K562 (cell line): ENCODE results near the gene SHB. TPM values are rescaled to one million over a fixed set of nuclear protein-coding genes. Genes with fewer than 3 reads are reported as not detected.

Experiments used
- FOXK2 ChIP-seq, 2 experiments: fragments of 450-650 bp; IDR thresholded peaks in 1 of 2; conservative IDR thresholded peaks in 1 of 2; 2 replicates each; pipeline ENCODE4 v1.6.1; 2016; ENCODE audit warnings: low read depth in 2 of 2, mild to moderate bottlenecking in 1 of 2
- ILF3 ChIP-seq: fragments of 450-650 bp; IDR thresholded peaks from 2 replicates; pipeline ENCODE4 v1.6.1; 2018; ENCODE audit warnings: antibody characterized with exemption, mild to moderate bottlenecking, moderate library complexity, borderline replicate concordance
- KLF6 ChIP-seq: fragments of 250-450 bp; sonication (Bioruptor Pico); IDR thresholded peaks from 2 replicates; pipeline ENCODE4 v1.4.0; 2020; ENCODE audit warnings: mild to moderate bottlenecking, moderate library complexity, borderline replicate concordance
- NCOA6 ChIP-seq: fragments of 450-650 bp; IDR thresholded peaks from 2 replicates; pipeline ENCODE4 v1.6.1; 2017; ENCODE audit warnings: mild to moderate bottlenecking
- NR4A1 ChIP-seq, 2 experiments: fragments of 250-450 bp in 1 of 2; fragments of 450-650 bp in 1 of 2; sonication (Bioruptor Pico) in 1 of 2; IDR thresholded peaks; 2 replicates each; pipeline versions ENCODE4 v1.4.0 to v1.6.1; 2016 to 2020; ENCODE audit warnings: mild to moderate bottlenecking in 2 of 2, missing compliant biosample characterization in 1 of 2, missing genetic modification characterization in 1 of 2, moderate library complexity in 1 of 2
- STAT5A ChIP-seq: IDR thresholded peaks from 2 replicates; pipeline ENCODE4 v1.6.1; 2012; ENCODE audit warnings: low read length, inconsistent platforms, borderline replicate concordance
- ZNF124 ChIP-seq: sonication (generic); formaldehyde crosslinking; IDR thresholded peaks from 2 replicates; pipeline ENCODE4 v1.8.1; 2022; ENCODE audit warnings: missing genetic modification reagents
- polyA plus RNA-seq, 8 experiments: library from polyadenylated mRNA; depleted of rRNA in 4 of 8; stranded (reverse) in 5 of 8; unstranded in 3 of 8; fragments of >200 nt; fragmentation: Nextera tagmentation in 2 of 8; fragmentation: Illumina TruSeq in 1 of 8; extraction: Ambion mirVana in 2 of 8; extraction: Trizol in 1 of 8; gene quantifications; 2 replicates each; pipeline versions ENCODE4 v1.2.1 to v1.2.3, GENCODE V29; 2011 to 2014; ENCODE audit warnings: inconsistent platforms in 1 of 8, missing spikeins in 1 of 8
- total RNA-seq, 7 experiments: library from RNA; depleted of rRNA in 6 of 7; stranded (reverse); fragments of >200 nt in 6 of 7; fragmentation: Illumina TruSeq in 2 of 7; extraction: Trizol in 2 of 7; gene quantifications; 2 replicates each; pipeline versions ENCODE4 v1.2.1 to v1.2.3, GENCODE V29; 2011 to 2021; ENCODE audit warnings: low replicate concordance in 1 of 7
- TF ChIP-seq, protein P1 (sequence below), 2 experiments: fragments of 450-650 bp; formaldehyde crosslinking in 1 of 2; IDR thresholded peaks; 2 replicates each; pipeline versions ENCODE4 v1.4.0 to v1.6.1; 2014 to 2020; ENCODE audit warnings: mild to moderate bottlenecking in 2 of 2, borderline replicate concordance in 1 of 2, low read depth in 1 of 2
- TF ChIP-seq, protein P2 (sequence below): fragments of 150-350 bp; IDR thresholded peaks from 2 replicates; pipeline ENCODE4 v1.6.1; 2014; ENCODE audit warnings: low read depth, mild to moderate bottlenecking, low read length, borderline replicate concordance
- TF ChIP-seq, protein P3 (sequence below): fragments of 450-650 bp; formaldehyde crosslinking; IDR thresholded peaks from 2 replicates; pipeline ENCODE4 v1.4.0; 2022; ENCODE audit warnings: missing genetic modification characterization

Gene SHB
- total and polyA plus RNA-seq, 9 of the 15 experiments (the other 6 are each of a cell fraction or from before 2014, with no cell fraction given): 0.78 to 16.0 (median 5.3) TPM

DNA sequence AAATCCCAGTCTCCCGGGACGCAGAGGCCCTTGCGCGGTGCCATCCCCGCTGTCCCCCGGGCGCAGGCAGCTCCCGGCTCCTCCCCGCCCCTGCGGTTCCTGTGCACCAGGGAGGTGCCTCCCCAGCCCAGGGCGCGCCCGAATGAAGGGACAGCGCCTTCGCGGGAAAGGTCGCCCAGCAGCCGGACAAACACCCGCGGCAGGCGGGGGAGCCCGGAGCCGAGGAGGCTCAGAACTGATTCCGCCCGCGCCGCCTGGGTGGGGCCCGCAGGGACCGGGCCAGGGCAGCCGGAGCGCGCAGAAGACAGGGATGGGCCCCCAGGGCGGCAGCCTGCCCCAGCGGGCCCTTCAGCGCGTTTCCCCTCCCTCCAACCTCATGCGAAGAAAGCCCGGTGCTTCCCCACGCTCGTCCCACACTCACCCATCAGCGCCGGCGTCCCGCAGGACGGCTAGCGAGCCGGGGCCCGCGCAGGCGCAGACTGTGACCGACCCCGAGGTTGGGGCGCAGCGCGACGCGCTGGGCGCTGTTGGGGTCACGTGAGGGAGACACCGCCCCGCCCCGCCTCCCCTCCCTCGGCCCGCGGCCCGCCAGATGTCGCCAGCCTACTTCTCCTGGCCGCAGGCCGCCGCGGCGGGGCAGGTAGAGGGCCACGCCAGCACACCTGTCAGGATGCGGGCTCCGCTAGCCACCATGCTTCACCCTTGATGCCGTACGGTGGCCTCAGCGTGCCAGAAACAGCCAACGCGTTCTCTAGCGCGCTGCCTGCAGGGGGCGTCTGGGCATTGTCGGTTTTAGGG is 165.2 kb downstream of the SHB start, which contains the start of gene SLC25A51 (continued):
- TF ChIP-seq, protein P1, sequence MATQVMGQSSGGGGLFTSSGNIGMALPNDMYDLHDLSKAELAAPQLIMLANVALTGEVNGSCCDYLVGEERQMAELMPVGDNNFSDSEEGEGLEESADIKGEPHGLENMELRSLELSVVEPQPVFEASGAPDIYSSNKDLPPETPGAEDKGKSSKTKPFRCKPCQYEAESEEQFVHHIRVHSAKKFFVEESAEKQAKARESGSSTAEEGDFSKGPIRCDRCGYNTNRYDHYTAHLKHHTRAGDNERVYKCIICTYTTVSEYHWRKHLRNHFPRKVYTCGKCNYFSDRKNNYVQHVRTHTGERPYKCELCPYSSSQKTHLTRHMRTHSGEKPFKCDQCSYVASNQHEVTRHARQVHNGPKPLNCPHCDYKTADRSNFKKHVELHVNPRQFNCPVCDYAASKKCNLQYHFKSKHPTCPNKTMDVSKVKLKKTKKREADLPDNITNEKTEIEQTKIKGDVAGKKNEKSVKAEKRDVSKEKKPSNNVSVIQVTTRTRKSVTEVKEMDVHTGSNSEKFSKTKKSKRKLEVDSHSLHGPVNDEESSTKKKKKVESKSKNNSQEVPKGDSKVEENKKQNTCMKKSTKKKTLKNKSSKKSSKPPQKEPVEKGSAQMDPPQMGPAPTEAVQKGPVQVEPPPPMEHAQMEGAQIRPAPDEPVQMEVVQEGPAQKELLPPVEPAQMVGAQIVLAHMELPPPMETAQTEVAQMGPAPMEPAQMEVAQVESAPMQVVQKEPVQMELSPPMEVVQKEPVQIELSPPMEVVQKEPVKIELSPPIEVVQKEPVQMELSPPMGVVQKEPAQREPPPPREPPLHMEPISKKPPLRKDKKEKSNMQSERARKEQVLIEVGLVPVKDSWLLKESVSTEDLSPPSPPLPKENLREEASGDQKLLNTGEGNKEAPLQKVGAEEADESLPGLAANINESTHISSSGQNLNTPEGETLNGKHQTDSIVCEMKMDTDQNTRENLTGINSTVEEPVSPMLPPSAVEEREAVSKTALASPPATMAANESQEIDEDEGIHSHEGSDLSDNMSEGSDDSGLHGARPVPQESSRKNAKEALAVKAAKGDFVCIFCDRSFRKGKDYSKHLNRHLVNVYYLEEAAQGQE (IDR thresholded peaks at IDR 0.05; ENCODE audit: borderline replicate concordance): peak; percentile 86
- TF ChIP-seq, protein P1 (CRISPR knock-in tag; IDR thresholded peaks at IDR 0.05; ENCODE audit: low read depth): peak; percentile 71; the same call in 1 of the 2 replicates
- TF ChIP-seq STAT5A (peak; percentile 36; the same call in 1 of the 2 replicates), KLF6 (CRISPR knock-in tag) (peak; percentile 87; the same call in 1 of the 2 replicates), ZNF124 (CRISPR knock-in tag) (0 out of 2 replicates have a peak, but pooled peaks have one; percentile 81), ILF3 (0 out of 2 replicates have a peak, but pooled peaks have one; percentile 75), NCOA6 (peak; percentile 28; the same call in 1 of the 2 replicates), FOXK2 (conservative IDR thresholded peaks at IDR 0.05 in 1 of 2, IDR thresholded peaks at IDR 0.05 in 1 of 2; ENCODE audit: low read depth in 2 of 2) (peak; percentile 86 to 93), NR4A1 (CRISPR knock-in tag; IDR thresholded peaks at IDR 0.05) (peak; percentile 95), NR4A1 (tag; IDR thresholded peaks at IDR 0.05) (peak; percentile 52; the same call in 1 of the 2 replicates)
- TF ChIP-seq, protein P2, sequence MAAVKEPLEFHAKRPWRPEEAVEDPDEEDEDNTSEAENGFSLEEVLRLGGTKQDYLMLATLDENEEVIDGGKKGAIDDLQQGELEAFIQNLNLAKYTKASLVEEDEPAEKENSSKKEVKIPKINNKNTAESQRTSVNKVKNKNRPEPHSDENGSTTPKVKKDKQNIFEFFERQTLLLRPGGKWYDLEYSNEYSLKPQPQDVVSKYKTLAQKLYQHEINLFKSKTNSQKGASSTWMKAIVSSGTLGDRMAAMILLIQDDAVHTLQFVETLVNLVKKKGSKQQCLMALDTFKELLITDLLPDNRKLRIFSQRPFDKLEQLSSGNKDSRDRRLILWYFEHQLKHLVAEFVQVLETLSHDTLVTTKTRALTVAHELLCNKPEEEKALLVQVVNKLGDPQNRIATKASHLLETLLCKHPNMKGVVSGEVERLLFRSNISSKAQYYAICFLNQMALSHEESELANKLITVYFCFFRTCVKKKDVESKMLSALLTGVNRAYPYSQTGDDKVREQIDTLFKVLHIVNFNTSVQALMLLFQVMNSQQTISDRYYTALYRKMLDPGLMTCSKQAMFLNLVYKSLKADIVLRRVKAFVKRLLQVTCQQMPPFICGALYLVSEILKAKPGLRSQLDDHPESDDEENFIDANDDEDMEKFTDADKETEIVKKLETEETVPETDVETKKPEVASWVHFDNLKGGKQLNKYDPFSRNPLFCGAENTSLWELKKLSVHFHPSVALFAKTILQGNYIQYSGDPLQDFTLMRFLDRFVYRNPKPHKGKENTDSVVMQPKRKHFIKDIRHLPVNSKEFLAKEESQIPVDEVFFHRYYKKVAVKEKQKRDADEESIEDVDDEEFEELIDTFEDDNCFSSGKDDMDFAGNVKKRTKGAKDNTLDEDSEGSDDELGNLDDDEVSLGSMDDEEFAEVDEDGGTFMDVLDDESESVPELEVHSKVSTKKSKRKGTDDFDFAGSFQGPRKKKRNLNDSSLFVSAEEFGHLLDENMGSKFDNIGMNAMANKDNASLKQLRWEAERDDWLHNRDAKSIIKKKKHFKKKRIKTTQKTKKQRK: no peak
- TF ChIP-seq, protein P3, sequence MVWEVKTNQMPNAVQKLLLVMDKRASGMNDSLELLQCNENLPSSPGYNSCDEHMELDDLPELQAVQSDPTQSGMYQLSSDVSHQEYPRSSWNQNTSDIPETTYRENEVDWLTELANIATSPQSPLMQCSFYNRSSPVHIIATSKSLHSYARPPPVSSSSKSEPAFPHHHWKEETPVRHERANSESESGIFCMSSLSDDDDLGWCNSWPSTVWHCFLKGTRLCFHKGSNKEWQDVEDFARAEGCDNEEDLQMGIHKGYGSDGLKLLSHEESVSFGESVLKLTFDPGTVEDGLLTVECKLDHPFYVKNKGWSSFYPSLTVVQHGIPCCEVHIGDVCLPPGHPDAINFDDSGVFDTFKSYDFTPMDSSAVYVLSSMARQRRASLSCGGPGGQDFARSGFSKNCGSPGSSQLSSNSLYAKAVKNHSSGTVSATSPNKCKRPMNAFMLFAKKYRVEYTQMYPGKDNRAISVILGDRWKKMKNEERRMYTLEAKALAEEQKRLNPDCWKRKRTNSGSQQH (CRISPR knock-in tag): peak; percentile 14; the same call in 1 of the 2 replicates
